GM18508 (cell line): Measurements from ENCODE around the gene TEDC1.
"Not testable (repeated sequence)": the region's sequence is repeated elsewhere in the genome, so short reads cannot be mapped to it uniquely, and the experiment has no call there.

ENCODE experiments used
- ATAC-seq: cut with Tn5 transposase; IDR thresholded peaks from one replicate; pipeline ENCODE4 v1.9.1; 2021; ENCODE audit warnings: moderate number of reproducible peaks; ENCODE audit not compliant: insufficient read depth, unreplicated experiment

TEDC1 gene

GRCh38 chr14:105533811-105534498, 42.9 kb downstream of the TEDC1 start:
- ATAC-seq: no peak

- no peak for ATAC-seq
These were observed 43.5 kb downstream of the TEDC1 start for GRCh38 chr14:105534586-105534985.

- ATAC-seq: no peak
These were observed 45.0 kb downstream of the TEDC1 start for GRCh38 chr14:105536051-105536450.

DNA sequence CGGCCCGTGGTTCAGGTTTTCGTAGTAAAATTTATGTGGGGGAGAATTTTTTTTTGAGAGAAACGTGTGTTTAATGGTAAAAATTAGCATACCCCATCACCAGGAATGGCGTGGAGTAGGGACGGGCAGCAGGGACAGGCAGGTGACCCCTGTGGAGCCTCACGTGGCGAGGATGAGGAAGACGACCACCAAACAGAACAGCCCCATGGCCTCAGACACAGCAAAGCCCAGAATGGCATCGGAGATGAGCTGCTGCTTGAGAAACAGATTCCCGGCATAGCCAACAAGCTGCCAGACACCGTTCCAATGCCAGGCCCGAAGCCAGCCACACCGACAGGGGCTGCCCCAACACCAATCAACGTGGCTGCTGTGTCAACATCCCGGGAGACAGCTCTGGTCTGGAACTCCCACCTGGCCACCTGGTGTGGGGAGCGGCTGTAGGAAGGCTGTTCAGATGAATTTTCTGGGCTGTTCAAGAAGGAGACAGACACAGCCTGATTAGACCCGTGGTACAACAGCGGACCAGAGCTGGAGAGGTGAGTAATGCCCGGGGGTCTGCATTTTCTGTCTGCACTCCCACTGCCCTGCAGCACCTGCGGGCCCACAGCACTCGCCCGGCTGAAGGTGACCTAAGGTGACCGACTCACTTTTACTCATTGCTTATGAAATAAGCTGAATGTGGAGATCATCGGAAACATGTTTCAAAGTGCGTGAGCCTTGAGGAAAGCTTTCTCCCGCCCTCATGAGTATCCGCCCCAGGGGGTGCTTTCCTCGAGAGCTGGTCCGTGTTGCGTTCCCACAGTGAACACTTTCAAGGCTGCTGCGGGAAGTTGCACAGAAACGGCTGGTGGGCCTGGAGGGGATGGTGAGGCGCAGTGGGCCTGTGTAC, 45.9 kb downstream of the TEDC1 start:
- ATAC-seq: no peak

- no peak for ATAC-seq
These were observed 46.8 kb downstream of the TEDC1 start for GRCh38 chr14:105537580-105538474.

GRCh38 chr14:105538481-105539049, 47.5 kb downstream of the TEDC1 start:
- ATAC-seq: no peak

GRCh38 chr14:105540811-105541210, 49.8 kb downstream of the TEDC1 start:
- ATAC-seq: no peak

DNA sequence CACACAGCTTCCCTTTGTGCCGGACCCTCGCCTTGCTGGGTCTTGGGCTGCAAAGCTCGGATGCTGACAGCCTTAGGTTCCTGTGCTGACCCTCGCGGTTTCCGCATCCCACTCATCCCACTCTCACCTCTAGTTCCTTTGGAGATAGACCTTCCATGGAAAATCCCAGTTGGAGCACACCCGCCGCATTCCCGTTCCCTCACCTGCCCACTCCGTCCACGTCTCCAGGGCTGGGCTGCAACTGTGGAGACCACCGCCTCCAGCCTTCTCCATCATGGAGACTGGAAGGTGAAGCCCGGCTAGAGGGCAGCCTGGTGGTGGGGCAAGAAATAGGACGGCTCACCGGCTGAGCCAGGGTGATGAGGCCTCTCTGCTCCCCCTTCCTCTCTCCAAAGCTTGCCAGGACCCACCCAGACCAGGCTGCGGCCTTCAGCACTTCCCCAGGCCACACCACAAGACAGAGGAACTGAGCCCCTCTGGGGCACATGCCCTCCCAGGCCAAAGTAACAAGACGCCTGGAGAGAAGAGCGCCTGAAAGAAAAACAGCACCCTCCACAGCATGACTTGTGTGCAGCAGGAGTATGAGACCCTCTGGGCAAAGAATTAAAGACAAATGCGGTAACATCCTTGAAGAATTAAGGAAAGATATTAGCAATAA, 50.3 kb downstream of the TEDC1 start:
- no peak for ATAC-seq

DNA sequence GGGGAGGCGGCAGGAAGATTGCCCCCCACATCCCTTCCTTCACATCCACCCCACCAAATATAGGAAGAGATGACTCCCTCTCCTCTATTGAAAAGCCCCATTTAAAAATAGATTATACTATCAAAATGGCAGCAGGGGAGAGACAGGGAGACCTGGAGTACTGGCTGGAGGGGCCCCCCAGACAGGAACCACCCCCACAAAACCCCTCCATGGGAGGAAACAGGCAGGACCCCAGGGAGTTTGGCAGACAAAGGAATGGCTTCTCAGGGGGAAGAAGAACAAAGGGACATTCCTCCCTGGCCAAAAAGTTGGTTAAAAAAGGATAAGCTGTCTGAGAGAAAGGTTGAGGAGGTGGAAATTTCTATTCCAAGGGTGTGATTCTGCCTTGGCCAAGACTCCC, 54.6 kb downstream of the TEDC1 start:
- not testable (repeated sequence) for ATAC-seq

- ATAC-seq: not testable (repeated sequence)
These were observed 55.4 kb downstream of the TEDC1 start for GRCh38 chr14:105546410-105546809.

DNA sequence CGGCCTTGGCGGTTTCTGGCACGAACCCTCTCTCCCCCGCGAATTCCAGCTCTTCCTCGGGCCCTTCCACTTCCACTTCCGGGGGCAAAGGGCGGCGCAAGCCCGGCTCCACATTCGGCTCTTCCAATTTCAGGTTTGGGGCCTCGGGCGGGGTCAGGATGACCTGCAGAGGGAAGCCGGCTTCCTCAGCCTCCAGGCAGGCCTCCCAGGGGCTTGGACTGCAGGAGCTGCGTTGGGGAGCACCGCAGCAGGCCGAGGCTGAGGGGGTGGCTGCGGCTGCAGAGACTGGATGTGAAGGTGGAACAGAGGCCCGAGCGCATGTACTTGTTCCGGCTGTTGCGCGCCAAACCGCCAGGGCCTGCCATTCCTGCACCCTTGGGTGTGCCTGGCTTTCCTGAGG, 56.0 kb downstream of the TEDC1 start:
- ATAC-seq: not testable (repeated sequence)

GRCh38 chr14:105547741-105548169, 56.7 kb downstream of the TEDC1 start:
- ATAC-seq: no peak
